Epithelial cell of esophagus (primary cell): ENCODE data around the gene C3orf20.
"Not testable (repeated sequence)": the region's sequence is repeated elsewhere in the genome, so short reads cannot be mapped to it uniquely, and the experiment has no call there.

Experiments
- DNase-seq: peaks from one replicate; pipeline ENCODE4 v3.0.0; 2010; ENCODE audit warnings: low read depth
- H3K4me3 ChIP-seq: 2 replicates; pipeline ENCODE4 v1.5.1; 2011; ENCODE audit warnings: mild to moderate bottlenecking, low read length, control low read depth
- TF ChIP-seq, protein P1 (sequence below): IDR thresholded peaks from 2 replicates; pipeline ENCODE4 v1.5.1; 2011; ENCODE audit warnings: low read depth, mild to moderate bottlenecking, low read length, control low read depth, inconsistent platforms; ENCODE audit not compliant: insufficient read depth; ENCODE audit errors: missing control alignments

C3orf20 gene

DNA sequence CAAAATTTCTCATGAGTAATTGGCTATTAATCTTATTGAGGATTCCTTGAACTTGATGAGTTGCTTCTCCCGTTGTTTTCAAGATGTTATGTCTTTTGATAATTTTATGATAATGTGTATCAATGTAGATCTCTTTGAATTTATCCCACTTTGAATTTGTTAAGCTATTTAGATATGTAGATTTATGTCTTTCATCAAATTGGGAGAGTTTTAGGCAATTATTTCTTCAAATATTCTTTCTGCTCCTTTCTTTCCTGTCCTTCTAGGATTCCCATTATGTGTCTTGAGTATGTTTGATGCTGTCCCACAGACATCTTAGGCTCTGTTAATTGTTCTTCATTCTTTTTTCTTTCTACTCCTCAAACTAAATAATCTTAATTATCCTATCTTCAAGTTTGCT is 75.7 kb downstream of the C3orf20 start:
- DNase-seq, result no peak
- H3K4me3 ChIP-seq, result no peak overlapping the region
- TF ChIP-seq, protein P1, sequence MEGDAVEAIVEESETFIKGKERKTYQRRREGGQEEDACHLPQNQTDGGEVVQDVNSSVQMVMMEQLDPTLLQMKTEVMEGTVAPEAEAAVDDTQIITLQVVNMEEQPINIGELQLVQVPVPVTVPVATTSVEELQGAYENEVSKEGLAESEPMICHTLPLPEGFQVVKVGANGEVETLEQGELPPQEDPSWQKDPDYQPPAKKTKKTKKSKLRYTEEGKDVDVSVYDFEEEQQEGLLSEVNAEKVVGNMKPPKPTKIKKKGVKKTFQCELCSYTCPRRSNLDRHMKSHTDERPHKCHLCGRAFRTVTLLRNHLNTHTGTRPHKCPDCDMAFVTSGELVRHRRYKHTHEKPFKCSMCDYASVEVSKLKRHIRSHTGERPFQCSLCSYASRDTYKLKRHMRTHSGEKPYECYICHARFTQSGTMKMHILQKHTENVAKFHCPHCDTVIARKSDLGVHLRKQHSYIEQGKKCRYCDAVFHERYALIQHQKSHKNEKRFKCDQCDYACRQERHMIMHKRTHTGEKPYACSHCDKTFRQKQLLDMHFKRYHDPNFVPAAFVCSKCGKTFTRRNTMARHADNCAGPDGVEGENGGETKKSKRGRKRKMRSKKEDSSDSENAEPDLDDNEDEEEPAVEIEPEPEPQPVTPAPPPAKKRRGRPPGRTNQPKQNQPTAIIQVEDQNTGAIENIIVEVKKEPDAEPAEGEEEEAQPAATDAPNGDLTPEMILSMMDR, result no peak

GRCh38 chr3:14752979-14753378 is 78.0 kb downstream of the C3orf20 start:
- DNase-seq, H3K4me3 ChIP-seq: not testable (repeated sequence)

GRCh38 chr3:14757153-14757700 is 82.3 kb downstream of the C3orf20 start:
- DNase-seq, result no peak
- TF ChIP-seq, protein P1, result no peak
- no peak overlapping the region for H3K4me3 ChIP-seq

DNA sequence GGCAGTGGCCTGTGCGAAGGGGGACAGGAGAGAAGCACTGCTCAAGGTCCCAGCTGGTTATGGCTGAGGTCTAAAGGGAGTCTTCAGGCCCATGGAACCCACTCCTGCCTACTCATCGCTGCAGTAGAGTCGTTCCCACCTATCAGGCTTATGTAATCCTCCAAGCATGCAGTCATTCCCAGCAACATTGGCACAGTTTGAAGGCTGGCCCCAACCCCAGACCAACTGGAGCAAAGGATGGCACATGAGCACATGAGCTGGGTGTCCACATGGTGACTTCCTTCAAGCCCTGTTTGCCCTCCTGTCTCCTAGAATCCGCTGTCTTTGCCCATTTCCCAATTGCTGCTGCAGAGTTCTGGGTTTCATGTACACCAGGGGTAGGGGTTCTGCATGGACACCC is 83.4 kb downstream of the C3orf20 start:
- no peak overlapping the region for H3K4me3 ChIP-seq
- no peak for DNase-seq
- TF ChIP-seq, protein P1, result no peak

GRCh38 chr3:14758959-14759358 is 84.0 kb downstream of the C3orf20 start:
- TF ChIP-seq, protein P1, result no peak
- no peak for DNase-seq
- H3K4me3 ChIP-seq, result no peak overlapping the region

DNA sequence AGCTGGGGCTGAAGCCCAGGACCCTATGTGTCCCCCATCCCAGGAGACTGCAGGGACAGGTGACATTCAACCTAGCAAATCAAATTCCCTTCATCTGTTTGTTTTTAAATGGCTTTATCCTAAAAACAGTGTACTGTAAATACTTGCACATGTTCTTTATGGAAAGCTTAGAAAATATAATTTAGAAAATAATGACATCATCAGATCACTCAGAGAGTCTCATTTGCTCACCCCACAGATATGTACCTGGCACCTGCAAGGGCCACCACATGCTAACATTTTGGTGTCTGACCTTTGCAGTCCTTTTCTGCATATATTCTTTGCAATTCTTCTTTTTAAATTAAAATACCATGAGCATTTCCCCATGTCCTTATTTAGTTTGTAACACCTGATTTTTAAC is 85.2 kb downstream of the C3orf20 start:
- TF ChIP-seq, protein P1, result no peak
- no peak for DNase-seq
- H3K4me3 ChIP-seq, result no peak overlapping the region

- no peak for DNase-seq
- TF ChIP-seq, protein P1, result no peak
- H3K4me3 ChIP-seq, result no peak overlapping the region
These were observed 86.3 kb downstream of the C3orf20 start for GRCh38 chr3:14761121-14761672.
